ENCODE data around the gene C1QTNF12.
"Not testable (repeated sequence)": the region's sequence is repeated elsewhere in the genome, so short reads cannot be mapped to it uniquely, and the experiment has no call there.

C1QTNF12 gene

GRCh38 chr1:1199961-1200875 is 46.3 kb downstream of the C1QTNF12 start:
- DNase-seq (ENCODE audit: low read depth in 2 of 2): no peak

- DNase-seq (ENCODE audit: low read depth in 2 of 2): no peak
These were observed 47.2 kb downstream of the C1QTNF12 start for GRCh38 chr1:1199141-1199960.

GRCh38 chr1:1198423-1199140 is 47.9 kb downstream of the C1QTNF12 start:
- DNase-seq (ENCODE audit: low read depth in 2 of 2): no peak

DNA sequence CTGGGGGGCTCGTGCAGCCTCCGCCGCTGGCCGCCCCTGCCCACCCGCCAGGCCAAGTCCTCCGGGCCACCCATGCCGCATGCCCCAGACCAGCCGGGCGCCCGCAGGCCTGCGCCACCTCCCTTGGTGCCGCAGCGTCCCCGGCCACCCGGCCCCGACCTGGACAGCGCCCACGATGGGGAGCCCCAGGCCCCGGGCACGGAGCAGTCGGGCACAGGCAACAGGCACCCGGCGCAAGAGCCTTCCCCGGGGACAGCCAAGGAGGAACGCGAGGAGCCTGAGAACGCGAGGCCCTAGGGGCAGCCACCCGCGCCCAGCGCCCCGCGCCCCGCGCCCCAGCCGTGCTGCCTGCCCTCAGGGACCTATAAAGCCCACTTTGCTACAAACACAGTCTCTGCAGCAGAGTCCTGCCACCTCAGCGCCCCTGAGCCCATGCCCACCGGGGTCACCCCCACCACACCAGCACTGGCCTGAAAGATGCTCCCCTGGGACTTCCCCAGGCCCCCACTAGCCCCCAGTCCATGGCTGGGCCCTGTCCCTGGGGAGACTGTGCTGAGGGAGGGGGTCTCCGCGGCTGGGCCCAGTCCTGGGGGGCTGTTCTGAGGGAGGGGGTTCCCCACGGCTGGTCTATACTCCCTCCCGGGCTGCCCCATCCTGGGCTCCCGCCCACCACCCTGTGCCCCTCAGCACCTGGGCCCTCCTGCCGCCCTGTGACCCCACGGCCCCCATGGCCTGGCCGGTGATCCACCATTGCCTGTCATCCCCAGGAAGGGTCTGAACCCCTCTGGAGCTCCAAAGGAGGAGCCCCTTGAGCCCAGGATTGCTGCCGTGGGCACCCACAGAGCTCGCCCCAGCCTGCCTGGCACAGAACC is 48.7 kb downstream of the C1QTNF12 start:
- no peak for DNase-seq (ENCODE audit: low read depth in 2 of 2)

DNA sequence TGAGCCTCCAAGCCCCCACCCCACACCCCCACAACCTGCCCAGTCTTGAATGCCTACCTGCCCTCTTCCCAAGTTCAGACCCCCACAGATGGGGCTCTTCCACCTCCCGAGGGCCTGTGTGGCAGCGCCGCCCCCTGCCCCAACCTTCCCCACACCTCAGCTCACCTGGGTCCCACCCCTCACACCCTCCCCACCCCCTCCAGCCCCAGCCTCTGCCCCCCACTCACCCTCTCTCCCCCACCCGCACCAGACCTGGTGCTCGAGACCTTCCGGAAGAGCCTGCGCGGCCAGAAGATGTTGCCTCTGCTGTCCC is 49.4 kb downstream of the C1QTNF12 start:
- DNase-seq (ENCODE audit: low read depth in 2 of 2): no peak

DNA sequence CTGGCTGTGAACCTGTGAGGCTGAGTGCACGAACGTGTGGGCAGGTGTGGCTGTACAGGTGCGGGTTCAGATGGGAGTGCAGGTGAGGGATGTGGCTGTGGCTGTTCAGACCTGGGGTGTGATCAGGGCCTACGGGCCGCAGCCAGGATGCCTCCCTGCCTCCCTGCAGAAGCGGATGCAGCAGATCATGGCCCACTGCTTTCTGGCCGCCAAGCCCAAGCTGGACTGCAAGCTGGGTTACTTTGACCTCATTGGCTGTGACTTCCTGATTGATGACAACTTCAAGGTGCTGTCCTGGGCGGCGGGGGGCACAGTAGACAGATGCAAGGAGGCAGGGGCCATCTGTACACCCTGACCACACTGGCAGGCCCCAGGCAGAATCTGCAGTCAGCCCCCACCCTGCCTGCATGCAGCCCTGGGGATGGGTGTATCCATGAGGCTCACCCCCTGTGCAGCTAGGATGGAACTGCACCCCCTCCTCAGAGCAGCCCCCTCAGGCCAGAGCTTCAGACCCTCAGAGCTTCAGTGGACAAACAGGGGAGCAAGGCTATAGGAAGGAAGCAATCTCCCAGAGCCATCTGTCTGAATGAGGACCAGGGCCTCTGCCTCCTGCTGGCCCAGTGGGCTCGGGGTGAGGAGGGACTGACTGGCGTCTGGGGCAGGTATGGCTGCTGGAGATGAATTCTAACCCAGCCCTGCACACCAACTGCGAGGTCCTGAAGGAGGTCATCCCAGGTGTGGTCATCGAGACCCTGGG is 49.9 kb downstream of the C1QTNF12 start:
- DNase-seq (ENCODE audit: low read depth in 2 of 2): no peak

- not testable (repeated sequence) for DNase-seq (ENCODE audit: low read depth in 2 of 2)
These were observed 50.8 kb downstream of the C1QTNF12 start for GRCh38 chr1:1195726-1196125.

GRCh38 chr1:1194723-1195122 is 51.8 kb downstream of the C1QTNF12 start:
- no peak for DNase-seq (ENCODE audit: low read depth in 2 of 2)
